GM06990 (cell line): ENCODE data around the gene COL1A2.

Experiments used
- DNase-seq: peaks from one replicate; pipeline ENCODE4 v3.0.0-alpha.2; 2011; ENCODE audit not compliant: insufficient read length; ENCODE audit errors: extremely low read depth
- H3K27me3 ChIP-seq: replicated peaks from 2 replicates; pipeline ENCODE4 v1.6.0; 2011; ENCODE audit warnings: low read length; ENCODE audit not compliant: control insufficient read depth, insufficient read depth
- H3K36me3 ChIP-seq: 2 replicates; pipeline ENCODE4 v1.5.1; 2011; ENCODE audit warnings: low read length; ENCODE audit not compliant: control insufficient read depth, insufficient read depth
- H3K4me3 ChIP-seq: replicated peaks from 2 replicates; pipeline ENCODE4 v1.5.1; 2011; ENCODE audit warnings: low read depth, mild to moderate bottlenecking, control low read depth, low read length
- CTCF ChIP-seq: IDR thresholded peaks from 2 replicates; pipeline ENCODE4 v1.5.1; 2011; ENCODE audit warnings: low read length, control low read depth, mild to moderate bottlenecking, inconsistent platforms; ENCODE audit not compliant: insufficient read depth, poor library complexity, severe bottlenecking

Gene COL1A2

GRCh38 chr7:94394437-94395140 is at the start of gene COL1A2:
Gene COL1A2, plus strand, starts transcription at chr7:94394895. Its CDS starts 137 bp downstream, at chr7:94395032.
- H3K27me3 ChIP-seq = no peaks in the 10 kb centered on the region
- TF ChIP-seq CTCF = no peak
- H3K4me3 ChIP-seq = no peak within 1 kb of the TSS
- peak; percentile 9 for DNase-seq
- no peaks in the 10 kb centered on the region for H3K36me3 ChIP-seq

DNA sequence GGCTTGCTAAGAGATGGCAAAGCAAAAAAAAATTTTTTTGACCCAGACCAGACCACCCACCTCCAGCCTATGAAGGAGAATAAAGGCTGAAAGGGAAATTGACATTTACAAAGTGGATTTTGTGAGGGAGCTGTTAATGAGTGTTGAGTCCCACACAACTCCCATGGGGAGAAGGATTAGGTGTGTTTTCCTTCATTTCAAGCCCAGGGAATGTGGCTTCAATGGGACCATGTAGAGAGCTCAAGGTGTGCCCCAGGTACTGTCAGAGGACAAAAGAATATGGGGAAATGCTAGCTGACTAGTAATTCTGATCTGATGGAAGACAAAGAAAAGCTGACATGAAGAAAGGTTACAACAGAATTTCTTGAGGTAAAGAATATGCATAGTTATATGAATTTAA is 48.8 kb upstream of the COL1A2 start:
- no peaks in the 10 kb centered on the region for H3K36me3 ChIP-seq
- no peaks in the 10 kb centered on the region for H3K27me3 ChIP-seq
- TF ChIP-seq CTCF = no peak
- DNase-seq = no peak
- H3K4me3 ChIP-seq = no peak overlapping the region

GRCh38 chr7:94348142-94348541 is 46.6 kb upstream of the COL1A2 start:
- Histone ChIP-seq H3K4me3 (no peak overlapping the region), H3K36me3 (no peaks in the 10 kb centered on the region), H3K27me3 (no peaks in the 10 kb centered on the region)
- DNase-seq = no peak
- no peak for TF ChIP-seq CTCF

DNA sequence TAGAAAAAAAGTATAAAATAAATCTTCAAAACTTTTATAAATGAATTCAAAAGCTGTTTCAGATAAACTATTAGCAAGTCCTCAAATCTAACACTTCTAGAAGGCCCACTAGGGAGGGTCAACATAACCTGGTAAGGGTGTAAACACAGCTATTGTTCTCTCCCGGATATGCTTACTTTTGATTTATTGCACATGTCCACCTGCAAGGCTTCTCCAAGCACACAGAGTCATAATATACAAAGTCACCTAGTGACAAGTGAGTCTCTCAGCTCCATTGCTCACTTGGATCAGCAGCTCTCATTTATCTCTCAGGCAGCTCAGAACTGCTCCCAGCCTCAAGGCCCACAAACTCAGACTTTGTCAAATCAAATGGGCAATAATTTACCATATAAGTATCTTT is 44.0 kb upstream of the COL1A2 start:
- no peaks in the 10 kb centered on the region for H3K27me3 ChIP-seq
- DNase-seq = no peak
- no peaks in the 10 kb centered on the region for H3K36me3 ChIP-seq
- H3K4me3 ChIP-seq = no peak overlapping the region
- TF ChIP-seq CTCF = no peak

DNA sequence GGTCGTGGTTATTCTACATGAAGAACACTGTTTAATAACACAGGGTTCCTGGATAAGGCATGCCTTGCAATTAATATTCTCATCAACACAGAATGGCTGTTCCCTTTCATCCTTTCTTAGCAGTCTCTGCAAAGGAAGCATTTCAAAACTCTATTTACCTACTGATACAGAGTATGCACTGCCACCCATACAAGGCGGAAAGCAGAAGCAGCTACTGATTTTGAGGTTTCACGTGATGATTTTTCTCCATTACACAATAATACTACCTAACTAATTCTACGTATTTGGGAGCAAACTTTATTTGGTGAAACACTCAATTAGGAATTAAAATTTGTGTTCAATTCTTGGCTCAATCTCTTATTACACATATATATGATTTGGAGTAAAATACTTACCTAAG is 43.0 kb upstream of the COL1A2 start:
- Histone ChIP-seq H3K36me3 (no peaks in the 10 kb centered on the region), H3K27me3 (no peaks in the 10 kb centered on the region), H3K4me3 (no peak overlapping the region)
- no peak for TF ChIP-seq CTCF
- DNase-seq = no peak

GRCh38 chr7:94352887-94353286 is 41.8 kb upstream of the COL1A2 start:
- Histone ChIP-seq H3K36me3 (no peaks in the 10 kb centered on the region), H3K27me3 (no peaks in the 10 kb centered on the region), H3K4me3 (no peak overlapping the region)
- DNase-seq = no peak
- no peak for TF ChIP-seq CTCF
